ENCODE measurements around the gene CIC. TPM values are rescaled to one million over a fixed set of nuclear protein-coding genes. Genes with fewer than 3 reads are reported as not detected.

The CIC gene
- total and polyA plus RNA-seq, 10 of the 15 experiments (the other 5 are each of a cell fraction or from before 2014, with no cell fraction given) = 0.18 to 50.6 (median 7.1) TPM

DNA sequence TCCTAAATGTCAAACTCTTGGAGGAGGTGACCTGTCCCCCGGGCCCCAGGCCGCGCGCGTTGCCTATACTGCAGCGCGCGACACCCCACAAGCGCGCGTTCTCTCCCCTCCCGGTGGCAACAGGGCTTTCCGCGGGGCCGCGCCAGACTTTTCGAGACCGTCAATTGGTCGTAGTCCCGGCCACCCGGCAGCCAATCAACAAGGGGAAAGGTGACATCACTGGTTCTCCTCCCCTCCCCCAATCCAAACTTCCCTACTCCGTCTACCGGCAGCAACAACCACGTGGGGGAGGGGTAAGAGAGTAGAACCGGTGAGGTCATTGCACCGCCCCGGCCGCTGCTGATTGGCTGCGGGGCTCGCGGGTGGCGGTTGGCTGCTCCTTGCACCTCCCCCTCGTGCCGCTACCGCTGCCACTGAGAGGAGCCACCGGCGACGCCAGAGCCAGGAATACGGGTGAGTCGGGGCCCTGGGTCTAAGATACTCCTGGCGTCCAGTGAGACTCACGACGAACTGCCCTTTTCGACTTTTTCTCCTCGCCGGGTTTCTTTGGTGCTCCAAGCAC is 829 bp upstream of the CIC start (continued):
- TF ChIP-seq PAX5 (IDR thresholded peaks at IDR 0.05; ENCODE audit: borderline replicate concordance, low read depth, low read length) (peak; percentile 73; the same call in 1 of the 2 replicates), RELA (IDR thresholded peaks at IDR 0.05; ENCODE audit: borderline replicate concordance, partially characterized antibody) (no peak), SMAD1 (IDR thresholded peaks at IDR 0.05; ENCODE audit: low read depth, partially characterized antibody) (no peak), NR2F1 (conservative IDR thresholded peaks at IDR 0.05) (no peak), EP300 (IDR thresholded peaks at IDR 0.05; ENCODE audit: borderline replicate concordance in 1 of 2, control insufficient read depth in 1 of 2, low read depth in 2 of 2, low read length in 2 of 2) (peak; percentile 18 to 57; a peak in 2 of 4 replicates), ESRRA (IDR thresholded peaks at IDR 0.05; ENCODE audit: low read length) (no peak), IRF3 (IDR thresholded peaks at IDR 0.05) (no peak), ETV6 (conservative IDR thresholded peaks at IDR 0.05 in 1 of 2, IDR thresholded peaks at IDR 0.05 in 1 of 2; ENCODE audit: borderline replicate concordance in 1 of 2, low read depth in 1 of 2) (no peak), RBBP5 (conservative IDR thresholded peaks at IDR 0.05) (no peak), YY1 (IDR thresholded peaks at IDR 0.05; ENCODE audit: low read depth, low read length) (no peak; the same call in 1 of the 2 replicates), ATF7 (IDR thresholded peaks at IDR 0.05; ENCODE audit: low read depth) (peak; percentile 100), MEF2B (IDR thresholded peaks at IDR 0.05; ENCODE audit: partially characterized antibody, poor library complexity, severe bottlenecking) (no peak), BCLAF1 (IDR thresholded peaks at IDR 0.05) (no peak), CHD2 (IDR thresholded peaks at IDR 0.05; ENCODE audit: borderline replicate concordance, low read depth, low read length) (peak; percentile 92), TCF12 (IDR thresholded peaks at IDR 0.05; ENCODE audit: low read depth, low read length) (peak; percentile 33; the same call in 1 of the 2 replicates), SIX5 (IDR thresholded peaks at IDR 0.05; ENCODE audit: low read depth, low read length, severe bottlenecking) (no peak), NR2C2 (IDR thresholded peaks at IDR 0.05; ENCODE audit: borderline replicate concordance, control insufficient read depth, insufficient read length, low read depth) (no peak), POLR2AphosphoS5 (IDR thresholded peaks at IDR 0.05; ENCODE audit: low read length) (peak; percentile 49; the same call in 1 of the 2 replicates), ZBED1 (IDR thresholded peaks at IDR 0.05; ENCODE audit: borderline replicate concordance) (no peak), MYB (IDR thresholded peaks at IDR 0.05; ENCODE audit: borderline replicate concordance, low read depth, low read length) (peak; percentile 45; the same call in 1 of the 2 replicates), BCL11A (IDR thresholded peaks at IDR 0.05; ENCODE audit: low read depth, low read length) (peak; percentile 43; the same call in 1 of the 2 replicates), RAD21 (IDR thresholded peaks at IDR 0.05; ENCODE audit: insufficient read depth, low read depth, low read length) (no peak), MXI1 (IDR thresholded peaks at IDR 0.05; ENCODE audit: low read depth, low read length) (peak; percentile 79), FOS (IDR thresholded peaks at IDR 0.05; ENCODE audit: borderline replicate concordance, extremely low read depth, insufficient read length) (no peak), POU2F2 (IDR thresholded peaks at IDR 0.05; ENCODE audit: borderline replicate concordance, low read depth, low read length) (no peak), ZNF207 (IDR thresholded peaks at IDR 0.05; ENCODE audit: borderline replicate concordance) (peak; percentile 92; the same call in 1 of the 2 replicates), IKZF1 (conservative IDR thresholded peaks at IDR 0.05) (no peak), IKZF2 (IDR thresholded peaks at IDR 0.05) (no peak; a peak in 1 of 4 replicates)

All from GM12878 (cell line).